Endothelial cell (in vitro differentiated cells): Measurements from ENCODE around the gene RAE1. TPM values are rescaled to one million over a fixed set of nuclear protein-coding genes. Genes with fewer than 3 reads are reported as not detected.

ENCODE experiments used
- DNase-seq: peaks from one replicate; pipeline ENCODE4 v3.0.0; 2021; ENCODE audit warnings: low spot score
- H3K27ac Mint-ChIP-seq: one replicate; pipeline ENCODE4 v1.8.0; 2021; ENCODE audit warnings: mixed read lengths, inconsistent platforms; ENCODE audit not compliant: unreplicated experiment
- H3K27me3 Mint-ChIP-seq: one replicate; pipeline ENCODE4 v1.8.0; 2021; ENCODE audit warnings: mild to moderate bottlenecking, moderate library complexity, mixed read lengths, inconsistent platforms; ENCODE audit not compliant: unreplicated experiment
- H3K36me3 Mint-ChIP-seq: one replicate; pipeline ENCODE4 v1.8.0; 2021; ENCODE audit warnings: mild to moderate bottlenecking, low read depth, mixed read lengths, inconsistent platforms; ENCODE audit not compliant: unreplicated experiment
- H3K4me1 Mint-ChIP-seq: one replicate; pipeline ENCODE4 v1.8.0; 2021; ENCODE audit warnings: mild to moderate bottlenecking, mixed read lengths, inconsistent platforms; ENCODE audit not compliant: unreplicated experiment
- H3K4me3 Mint-ChIP-seq: one replicate; pipeline ENCODE4 v1.8.0; 2021; ENCODE audit warnings: mild to moderate bottlenecking, mixed read lengths, inconsistent platforms; ENCODE audit not compliant: unreplicated experiment
- H3K9me3 Mint-ChIP-seq: one replicate; pipeline ENCODE4 v1.8.0; 2021; ENCODE audit warnings: mixed read lengths, inconsistent platforms; ENCODE audit not compliant: unreplicated experiment
- CTCF ChIP-seq: fragments of 200-600 bp; sonication (generic); IDR thresholded peaks from one replicate; pipeline ENCODE4 v1.5.0; 2021; ENCODE audit warnings: antibody characterized with exemption; ENCODE audit not compliant: unreplicated experiment
- total RNA-seq: library from RNA; stranded (reverse); fragmentation: NEBNext Ultra II Directional; extraction: Animal tissue kit (Norgen Biotek cat#: 25700); gene quantifications from one replicate; pipeline ENCODE4 v1.2.1, GENCODE V29; 2021; ENCODE audit not compliant: unreplicated experiment

The RAE1 gene
- total RNA-seq, 1 donor from 2014 or later = 32.1 TPM

GRCh38 chr20:57310821-57311514, 40.1 kb upstream of the RAE1 start:
- no peak for DNase-seq
- Mint-ChIP-seq H3K4me3 (no peak overlapping the region), H3K27me3 (peaks cover 2% of the 10 kb centered on the region)

DNA sequence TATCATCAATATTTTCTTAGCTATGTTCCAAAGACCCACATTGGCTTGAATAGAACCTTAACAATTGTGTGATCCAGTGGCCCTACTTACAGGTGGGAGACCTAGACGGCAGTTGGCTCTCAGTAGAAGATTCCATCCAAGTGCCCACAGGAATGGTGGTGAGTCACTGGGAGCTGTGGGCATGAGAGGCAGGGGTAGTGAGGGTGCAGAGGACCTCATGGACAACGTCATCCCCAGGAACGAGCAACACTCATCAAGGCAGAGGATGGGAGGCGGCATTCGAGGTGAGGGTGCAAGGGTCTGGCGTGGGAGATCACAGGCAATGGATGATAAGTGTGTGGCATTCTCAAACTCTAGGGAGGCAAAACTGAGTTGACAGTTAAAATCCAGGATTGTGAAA, 38.9 kb upstream of the RAE1 start:
- no peak for DNase-seq
- H3K4me3 Mint-ChIP-seq = no peak overlapping the region
- H3K36me3 Mint-ChIP-seq = no peaks in the 10 kb centered on the region
- no peaks in the 10 kb centered on the region for H3K9me3 Mint-ChIP-seq
- H3K27ac Mint-ChIP-seq = no peak overlapping the region
- no peaks in the 10 kb centered on the region for H3K4me1 Mint-ChIP-seq
- no peak for TF ChIP-seq CTCF
- peaks cover 2% of the 10 kb centered on the region for H3K27me3 Mint-ChIP-seq

More at GRCh38 chr20:57310821-57311514, 40.1 kb upstream of the RAE1 start:
- no peaks in the 10 kb centered on the region for H3K4me1 Mint-ChIP-seq
- no peaks in the 10 kb centered on the region for H3K9me3 Mint-ChIP-seq
- H3K27ac Mint-ChIP-seq = no peak overlapping the region
- TF ChIP-seq CTCF = no peak
- H3K36me3 Mint-ChIP-seq = no peaks in the 10 kb centered on the region

DNA sequence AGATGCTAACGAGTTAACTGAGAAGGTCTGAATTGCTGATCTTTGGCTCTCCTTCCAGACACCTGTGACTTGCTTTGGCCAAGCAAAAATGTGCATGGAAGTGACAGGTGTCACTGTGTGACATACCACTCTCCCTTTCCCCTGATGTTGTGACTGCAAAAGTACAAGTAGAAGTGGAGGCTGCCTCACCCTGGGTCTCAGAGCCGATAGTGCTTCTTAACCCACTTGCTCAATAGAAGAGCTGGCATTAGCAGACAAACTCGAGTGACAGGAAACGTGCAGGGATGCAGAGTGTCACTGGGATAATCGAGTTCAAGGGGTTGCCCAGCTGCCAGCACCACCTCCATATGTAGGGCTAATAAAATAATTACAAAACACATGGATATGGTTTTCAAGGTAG, 37.8 kb upstream of the RAE1 start:
- DNase-seq = no peak
- Mint-ChIP-seq H3K36me3 (no peaks in the 10 kb centered on the region), H3K27ac (no peak overlapping the region), H3K27me3 (peaks cover 5% of the 10 kb centered on the region), H3K9me3 (no peaks in the 10 kb centered on the region), H3K4me1 (no peaks in the 10 kb centered on the region), H3K4me3 (no peak overlapping the region)
- TF ChIP-seq CTCF = no peak

- no peak overlapping the region for H3K4me3 Mint-ChIP-seq
- peaks cover 5% of the 10 kb centered on the region for H3K27me3 Mint-ChIP-seq
- no peaks in the 10 kb centered on the region for H3K9me3 Mint-ChIP-seq
- TF ChIP-seq CTCF = no peak
- no peaks in the 10 kb centered on the region for H3K36me3 Mint-ChIP-seq
- DNase-seq = no peak
- H3K4me1 Mint-ChIP-seq = no peaks in the 10 kb centered on the region
- H3K27ac Mint-ChIP-seq = no peak overlapping the region
These were observed 37.1 kb upstream of the RAE1 start for GRCh38 chr20:57313951-57314350.

DNA sequence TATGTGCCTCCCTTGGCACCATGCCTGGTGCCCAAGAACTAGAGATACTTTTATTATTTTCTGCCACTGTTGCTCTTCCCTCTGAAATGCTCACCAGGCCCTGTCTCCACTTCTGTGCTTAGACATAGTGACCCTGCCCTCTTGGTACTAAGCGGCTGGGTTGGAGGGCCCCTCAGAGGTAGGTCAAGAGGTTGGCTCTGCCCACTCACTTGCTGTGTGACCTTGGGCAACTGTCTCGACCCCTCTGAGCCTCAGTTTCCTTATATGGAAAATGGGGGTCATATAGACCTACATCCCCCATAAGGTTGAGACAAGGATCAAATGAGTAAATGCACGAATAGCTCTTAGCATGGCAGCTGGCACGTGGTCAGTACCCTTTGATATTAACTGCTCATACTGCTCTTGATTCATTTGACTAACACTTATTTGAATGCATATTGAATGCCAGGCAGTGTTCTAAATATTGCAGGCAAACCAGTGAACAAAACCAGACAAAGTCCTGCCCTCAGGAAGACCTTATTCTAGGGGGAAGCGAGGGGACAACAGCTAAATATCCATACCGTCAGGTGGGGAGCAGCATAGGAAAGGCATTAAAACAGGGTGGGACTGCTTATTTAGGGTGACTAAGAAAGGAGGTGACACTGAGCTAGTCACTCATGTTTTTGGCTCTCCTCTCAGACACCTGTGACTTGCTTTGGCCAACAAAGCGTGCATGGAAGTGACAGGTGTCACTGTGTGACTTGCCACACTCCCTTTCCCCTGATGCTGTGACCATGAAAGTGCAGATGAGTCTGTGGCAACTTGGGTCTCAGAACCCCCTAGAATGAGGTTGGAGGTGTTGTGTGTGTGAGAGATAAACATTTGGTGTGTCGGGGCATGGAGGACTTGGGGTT, 35.7 kb upstream of the RAE1 start:
- Mint-ChIP-seq H3K9me3 (no peaks in the 10 kb centered on the region), H3K4me3 (no peak overlapping the region), H3K36me3 (no peaks in the 10 kb centered on the region)

More for the DNA sequence above, 35.7 kb upstream of the RAE1 start:
- TF ChIP-seq CTCF = no peak
- peaks cover 7% of the 10 kb centered on the region for H3K27me3 Mint-ChIP-seq
- no peak for DNase-seq
- H3K27ac Mint-ChIP-seq = no peak overlapping the region
- no peaks in the 10 kb centered on the region for H3K4me1 Mint-ChIP-seq
